Hepatocyte (in vitro differentiated cells): ENCODE results near the gene SIRPD. TPM values are rescaled to one million over a fixed set of nuclear protein-coding genes. Genes with fewer than 3 reads are reported as not detected.

Experiments used
- DNase-seq: peaks from one replicate; pipeline ENCODE4 v3.0.0-alpha.2; 2016; ENCODE audit warnings: low spot score
- H2AFZ ChIP-seq: fragments of 200-600 bp; sonication (generic); 2 replicates; pipeline ENCODE4 v1.6.0; 2016; ENCODE audit warnings: antibody characterized with exemption, mild to moderate bottlenecking
- H3K27ac ChIP-seq: fragments of 200-600 bp; sonication (generic); 2 replicates; pipeline ENCODE4 v1.5.1; 2016; ENCODE audit warnings: mild to moderate bottlenecking
- H3K27me3 ChIP-seq: fragments of 200-600 bp; sonication (generic); 2 replicates; pipeline ENCODE4 v1.6.1; 2016
- H3K36me3 ChIP-seq: fragments of 200-600 bp; sonication (generic); replicated peaks from 2 replicates; pipeline ENCODE4 v1.5.1; 2016; ENCODE audit warnings: low read depth; ENCODE audit not compliant: insufficient read depth
- H3K4me1 ChIP-seq: fragments of 200-600 bp; sonication (generic); 2 replicates; pipeline ENCODE4 v1.5.1; 2016; ENCODE audit warnings: mild to moderate bottlenecking, moderate library complexity; ENCODE audit not compliant: insufficient read depth
- H3K4me2 ChIP-seq: fragments of 200-600 bp; sonication (generic); 2 replicates; pipeline ENCODE4 v1.6.0; 2016
- H3K4me3 ChIP-seq: fragments of 200-600 bp; sonication (generic); 2 replicates; pipeline ENCODE4 v1.5.1; 2016; ENCODE audit warnings: mild to moderate bottlenecking
- H3K79me2 ChIP-seq: fragments of 200-600 bp; sonication (generic); 2 replicates; pipeline ENCODE4 v1.6.0; 2017; ENCODE audit warnings: mild to moderate bottlenecking
- H3K9me2 ChIP-seq: fragments of 200-600 bp; sonication (generic); replicated peaks from 2 replicates; pipeline ENCODE4 v1.6.0; 2017; ENCODE audit warnings: mild to moderate bottlenecking; ENCODE audit not compliant: insufficient read depth
- H3K9me3 ChIP-seq: fragments of 200-600 bp; sonication (generic); 2 replicates; pipeline ENCODE4 v1.5.1; 2016; ENCODE audit warnings: low read depth, mild to moderate bottlenecking
- H4K20me1 ChIP-seq: fragments of 200-600 bp; sonication (generic); 2 replicates; pipeline ENCODE4 v1.6.0; 2016; ENCODE audit warnings: mild to moderate bottlenecking; ENCODE audit not compliant: insufficient read depth, poor library complexity, severe bottlenecking
- EZH2 ChIP-seq: fragments of 200-600 bp; sonication (generic); IDR thresholded peaks from 2 replicates; pipeline ENCODE4 v1.6.1; 2016; ENCODE audit warnings: antibody characterized with exemption, mild to moderate bottlenecking, borderline replicate concordance
- EZH2phosphoT487 ChIP-seq: fragments of 200-600 bp; sonication (generic); IDR thresholded peaks from one replicate; pipeline ENCODE4 v1.6.1; 2018; ENCODE audit warnings: antibody characterized with exemption, mild to moderate bottlenecking, low read depth, moderate library complexity; ENCODE audit not compliant: unreplicated experiment, severe bottlenecking
- WGBS: methylation state at CpG from one replicate; pipeline ENCODE4 v1.1.6; 2016; ENCODE audit warnings: low lambda C conversion rate; ENCODE audit errors: missing lambda C conversion rate; 5-methylcytosine and 5-hydroxymethylcytosine counted together
- polyA plus RNA-seq: library from polyadenylated mRNA; unstranded; fragments of >200 nt; fragmentation: Nextera tagmentation; extraction: Ambion mirVana; gene quantifications from 2 replicates; pipeline ENCODE4 v1.2.1, GENCODE V29; 2016
- total RNA-seq: library from RNA; depleted of rRNA; stranded (reverse); fragments of >200 nt; gene quantifications from 2 replicates; pipeline ENCODE4 v1.2.3, GENCODE V29; 2014
- TF ChIP-seq, protein P1 (sequence below): fragments of 200-600 bp; sonication (generic); IDR thresholded peaks from 2 replicates; pipeline ENCODE4 v1.5.1; 2016; ENCODE audit warnings: antibody characterized with exemption, mild to moderate bottlenecking; ENCODE audit not compliant: poor library complexity

Gene SIRPD
- total and polyA plus RNA-seq, 2 experiments from 2014 or later = not detected

GRCh38 chr20:1569415-1569881 lies 11.9 kb upstream of the SIRPD start:
- Histone ChIP-seq H3K36me3 (no peaks in the 10 kb centered on the region), H3K9me3 (no peaks in the 10 kb centered on the region), H3K4me1 (no peaks in the 10 kb centered on the region), H3K27ac (no peak overlapping the region), H3K79me2 (no peaks in the 10 kb centered on the region), H4K20me1 (no peaks in the 10 kb centered on the region), H3K4me3 (no peak overlapping the region), H3K9me2 (no peaks in the 10 kb centered on the region), H3K4me2 (no peak overlapping the region), H2AFZ (no peak overlapping the region), H3K27me3 (no peaks in the 10 kb centered on the region)
- TF ChIP-seq, protein P1, sequence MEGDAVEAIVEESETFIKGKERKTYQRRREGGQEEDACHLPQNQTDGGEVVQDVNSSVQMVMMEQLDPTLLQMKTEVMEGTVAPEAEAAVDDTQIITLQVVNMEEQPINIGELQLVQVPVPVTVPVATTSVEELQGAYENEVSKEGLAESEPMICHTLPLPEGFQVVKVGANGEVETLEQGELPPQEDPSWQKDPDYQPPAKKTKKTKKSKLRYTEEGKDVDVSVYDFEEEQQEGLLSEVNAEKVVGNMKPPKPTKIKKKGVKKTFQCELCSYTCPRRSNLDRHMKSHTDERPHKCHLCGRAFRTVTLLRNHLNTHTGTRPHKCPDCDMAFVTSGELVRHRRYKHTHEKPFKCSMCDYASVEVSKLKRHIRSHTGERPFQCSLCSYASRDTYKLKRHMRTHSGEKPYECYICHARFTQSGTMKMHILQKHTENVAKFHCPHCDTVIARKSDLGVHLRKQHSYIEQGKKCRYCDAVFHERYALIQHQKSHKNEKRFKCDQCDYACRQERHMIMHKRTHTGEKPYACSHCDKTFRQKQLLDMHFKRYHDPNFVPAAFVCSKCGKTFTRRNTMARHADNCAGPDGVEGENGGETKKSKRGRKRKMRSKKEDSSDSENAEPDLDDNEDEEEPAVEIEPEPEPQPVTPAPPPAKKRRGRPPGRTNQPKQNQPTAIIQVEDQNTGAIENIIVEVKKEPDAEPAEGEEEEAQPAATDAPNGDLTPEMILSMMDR = no peak
- TF ChIP-seq EZH2phosphoT487 (no peak), EZH2 (no peak)
- WGBS = 84% methylated on average over 7 of the region's 7 CpGs
- peak; percentile 1 for DNase-seq

DNA sequence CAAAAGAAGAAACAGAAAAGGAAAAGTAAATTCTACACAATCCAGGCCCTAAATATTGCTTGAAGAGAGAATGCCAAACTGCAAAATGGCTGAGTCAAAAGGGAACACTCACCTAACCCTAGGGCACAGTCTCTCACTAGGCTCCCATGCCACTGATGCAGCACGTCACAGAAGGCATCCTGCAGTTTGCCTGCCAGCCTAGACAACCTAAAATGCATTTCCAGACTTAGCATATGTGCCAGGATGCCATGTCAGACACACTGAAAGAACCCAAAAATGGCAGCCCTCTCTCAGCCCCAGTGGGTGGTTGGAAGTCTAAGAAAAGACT lies 10.6 kb upstream of the SIRPD start:
- DNase-seq = peak; percentile 0
- H2AFZ ChIP-seq = no peak overlapping the region
- no peaks in the 10 kb centered on the region for H3K9me2 ChIP-seq
- H3K79me2 ChIP-seq = no peaks in the 10 kb centered on the region
- no peaks in the 10 kb centered on the region for H3K9me3 ChIP-seq
- no peak for TF ChIP-seq EZH2
- H3K27me3 ChIP-seq = no peaks in the 10 kb centered on the region
- WGBS = 79% methylated on average over 1 of the region's 1 CpG
- no peak overlapping the region for H3K27ac ChIP-seq
- no peaks in the 10 kb centered on the region for H3K36me3 ChIP-seq
- H3K4me1 ChIP-seq = no peaks in the 10 kb centered on the region
- H4K20me1 ChIP-seq = no peaks in the 10 kb centered on the region
- no peak overlapping the region for H3K4me3 ChIP-seq
- H3K4me2 ChIP-seq = no peak overlapping the region

DNA sequence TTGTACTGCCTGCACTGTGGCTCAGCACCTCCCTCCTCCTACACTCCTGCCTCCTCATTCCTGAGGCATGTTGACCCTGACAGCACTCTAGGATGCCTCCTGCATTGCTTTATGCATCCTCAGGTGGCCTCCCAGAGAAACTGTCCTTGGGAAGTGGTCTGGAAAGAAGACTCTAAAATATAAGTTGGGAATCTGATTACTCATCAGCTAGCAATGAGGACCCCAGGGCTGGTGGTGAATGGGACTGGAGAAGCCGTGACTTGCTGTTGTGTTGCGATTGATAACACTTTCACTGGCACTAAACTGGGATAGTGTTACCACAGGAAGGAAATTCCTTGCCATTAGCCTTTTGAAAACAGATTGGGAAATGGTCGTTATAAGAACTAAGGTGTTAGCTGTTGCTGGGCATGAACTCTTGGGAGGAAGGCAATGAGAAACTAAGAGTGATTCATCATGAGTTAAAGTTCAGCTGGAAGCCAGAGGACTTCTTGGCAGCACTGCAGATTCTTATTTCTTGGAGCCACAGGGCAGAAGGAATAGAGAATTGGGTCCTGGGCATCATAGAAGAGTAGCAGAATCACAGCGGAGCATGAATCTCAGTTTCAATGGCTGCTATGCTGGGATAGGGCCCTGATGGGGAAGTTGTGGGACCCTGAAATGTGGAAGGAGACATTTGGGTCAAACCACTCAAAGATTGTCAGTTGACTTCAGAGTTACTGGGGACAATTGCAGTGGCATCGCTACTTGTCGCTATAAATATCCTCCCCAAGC lies 10.1 kb upstream of the SIRPD start:
- no peaks in the 10 kb centered on the region for H3K9me2 ChIP-seq
- H4K20me1 ChIP-seq = no peaks in the 10 kb centered on the region
- H3K4me3 ChIP-seq = no peak overlapping the region
- H3K4me1 ChIP-seq = no peaks in the 10 kb centered on the region
- no peak overlapping the region for H3K27ac ChIP-seq
- TF ChIP-seq, protein P1 = no peak
- TF ChIP-seq EZH2phosphoT487 (no peak), EZH2 (no peak)
- 84% methylated on average over 6 of the region's 6 CpGs for WGBS
- no peaks in the 10 kb centered on the region for H3K79me2 ChIP-seq
- H3K4me2 ChIP-seq = no peak overlapping the region
- no peaks in the 10 kb centered on the region for H3K9me3 ChIP-seq
- no peak overlapping the region for H2AFZ ChIP-seq
- peak; percentile 1 for DNase-seq
- H3K27me3 ChIP-seq = no peaks in the 10 kb centered on the region
- H3K36me3 ChIP-seq = no peaks in the 10 kb centered on the region

GRCh38 chr20:1566701-1567100 lies 9.2 kb upstream of the SIRPD start:
- TF ChIP-seq, protein P1 = no peak
- TF ChIP-seq EZH2phosphoT487 (no peak), EZH2 (no peak)

More at GRCh38 chr20:1566701-1567100, 9.2 kb upstream of the SIRPD start:
- no peaks in the 10 kb centered on the region for H3K27me3 ChIP-seq
- H3K4me3 ChIP-seq = no peak overlapping the region
- no peak overlapping the region for H3K27ac ChIP-seq
- H3K4me2 ChIP-seq = no peak overlapping the region
- no peaks in the 10 kb centered on the region for H3K4me1 ChIP-seq
- WGBS = 76% methylated on average over 2 of the region's 2 CpGs
- no peaks in the 10 kb centered on the region for H3K36me3 ChIP-seq
- no peaks in the 10 kb centered on the region for H3K9me3 ChIP-seq
- peak; percentile 0 for DNase-seq
- no peak overlapping the region for H2AFZ ChIP-seq
- H4K20me1 ChIP-seq = no peaks in the 10 kb centered on the region
- H3K79me2 ChIP-seq = no peaks in the 10 kb centered on the region
- no peaks in the 10 kb centered on the region for H3K9me2 ChIP-seq
